SH-SY5Y (cell line): ENCODE data around the gene VTI1A.

Experiments used
- GATA2 ChIP-seq: IDR thresholded peaks from 2 replicates; pipeline ENCODE4 v1.6.1; 2011; ENCODE audit warnings: mild to moderate bottlenecking, low read depth, low read length
- GATA3 ChIP-seq: IDR thresholded peaks from 2 replicates; pipeline ENCODE4 v1.6.1; 2011; ENCODE audit warnings: low read depth, mild to moderate bottlenecking, low read length, moderate library complexity

DNA sequence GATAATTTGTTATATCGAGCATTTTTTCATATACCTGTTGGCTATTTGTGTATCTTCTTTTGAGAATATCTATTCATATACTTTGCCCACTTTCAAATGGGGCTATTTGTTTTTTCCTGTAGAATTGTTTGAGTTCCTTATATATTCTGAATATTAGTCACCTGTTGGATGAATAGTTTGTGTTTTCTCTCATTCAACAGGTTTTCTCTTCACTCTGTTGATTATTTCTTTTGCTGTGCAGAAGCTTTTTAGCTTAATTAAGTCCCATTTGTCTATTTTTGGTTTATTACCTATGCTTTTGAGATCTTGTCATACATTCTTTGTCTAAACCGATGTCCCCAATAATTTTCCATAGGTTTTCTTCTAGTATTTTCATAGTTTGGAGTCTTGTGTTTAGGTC is 65.3 kb downstream of the VTI1A start:
- no peak for TF ChIP-seq GATA2
- no peak for TF ChIP-seq GATA3
